SK-N-SH (cell line): Measurements from ENCODE around the gene GSTM1. TPM values are rescaled to one million over a fixed set of nuclear protein-coding genes. Genes with fewer than 3 reads are reported as not detected.
"Not testable (repeated sequence)": the region's sequence is repeated elsewhere in the genome, so short reads cannot be mapped to it uniquely, and the experiment has no call there.

Experiments used
- CTCF ChIA-PET: fragments of 300-600, 350-600 bp; formaldehyde crosslinking; extraction: SDS; loops from one replicate; lab custom pipeline; 2021; lab: Yijun Ruan, JAX
- POLR2A ChIA-PET: fragments of 350-600 bp; sonication (Branson Sonifier 250); formaldehyde crosslinking; extraction: SDS; loops from one replicate; lab custom pipeline; 2020; ENCODE audit warnings: antibody characterized with exemption, inconsistent platforms; lab: Yijun Ruan, JAX
- DNase-seq: peaks from one replicate; pipeline ENCODE4 v3.0.0; 2012
- H2AFZ ChIP-seq: fragments of 200-600 bp; sonication (generic); 2 replicates; pipeline ENCODE4 v1.8.1; 2016; ENCODE audit warnings: antibody characterized with exemption, mild to moderate bottlenecking, low read depth
- H3F3A ChIP-seq: fragments of 200-600 bp; sonication (generic); replicated peaks from 2 replicates; pipeline ENCODE3; 2016; ENCODE audit warnings: antibody characterized with exemption, mild to moderate bottlenecking; ENCODE audit not compliant: insufficient read depth
- H3K27ac ChIP-seq, 2 experiments: fragments of 200-500 bp in 1 of 2; fragments of 200-600 bp in 1 of 2; sonication (Bioruptor generic) in 1 of 2; sonication (generic), shearing (Covaris generic) in 1 of 2; 2 replicates each; pipeline versions ENCODE4 v1.5.1 to v1.6.1; 2014 to 2016; ENCODE audit warnings: low read depth in 2 of 2, inconsistent platforms in 1 of 2, low read length in 1 of 2, mild to moderate bottlenecking in 1 of 2, mixed read lengths in 1 of 2
- H3K27me3 ChIP-seq: fragments of 200-600 bp; sonication (generic), shearing (Covaris generic); 2 replicates; pipeline ENCODE4 v1.6.1; 2016; ENCODE audit warnings: mixed run types; ENCODE audit not compliant: insufficient read depth
- H3K36me3 ChIP-seq, 2 experiments: fragments of 200-500 bp in 1 of 2; fragments of 200-600 bp in 1 of 2; sonication (Bioruptor generic) in 1 of 2; sonication (generic) in 1 of 2; replicated peaks in 1 of 2; 2 replicates each; pipeline versions ENCODE3 to v1.5.1; 2014 to 2016; ENCODE audit warnings: low read length in 1 of 2, mild to moderate bottlenecking in 1 of 2; ENCODE audit not compliant: insufficient read depth in 2 of 2, control insufficient read depth in 1 of 2
- H3K4me1 ChIP-seq, 2 experiments: fragments of 200-500 bp in 1 of 2; fragments of 200-600 bp in 1 of 2; sonication (Bioruptor generic) in 1 of 2; sonication (generic), shearing (Covaris generic) in 1 of 2; 2 replicates each; pipeline versions ENCODE4 v1.5.1 to v1.6.1; 2014 to 2016; ENCODE audit warnings: low read depth in 1 of 2, low read length in 1 of 2, mixed run types in 1 of 2; ENCODE audit not compliant: insufficient read depth in 2 of 2, control insufficient read depth in 1 of 2
- H3K4me2 ChIP-seq: fragments of 200-600 bp; sonication (generic), shearing (Covaris generic); 2 replicates; pipeline ENCODE4 v1.6.1; 2017; ENCODE audit warnings: mixed run types
- H3K4me3 ChIP-seq, 2 experiments: fragments of 200-500 bp in 1 of 2; fragments of 200-600 bp in 1 of 2; sonication (Bioruptor generic) in 1 of 2; sonication (generic), shearing (Covaris generic) in 1 of 2; 2 replicates each; pipeline versions ENCODE4 v1.5.1 to v1.8.1; 2014 to 2016; ENCODE audit warnings: low read depth in 2 of 2, inconsistent platforms in 1 of 2, low read length in 1 of 2, mild to moderate bottlenecking in 1 of 2, mixed read lengths in 1 of 2, moderate library complexity in 1 of 2
- H3K79me2 ChIP-seq: fragments of 200-600 bp; sonication (generic); 2 replicates; pipeline ENCODE4 v1.8.1; 2017; ENCODE audit warnings: mild to moderate bottlenecking; ENCODE audit not compliant: insufficient read depth
- H3K9ac ChIP-seq: fragments of 200-600 bp; sonication (generic); 2 replicates; pipeline ENCODE4 v1.6.1; 2017; ENCODE audit warnings: mixed run types
- H3K9me2 ChIP-seq: fragments of 200-600 bp; sonication (generic); 2 replicates; pipeline ENCODE4 v1.6.1; 2017; ENCODE audit warnings: mixed run types
- H3K9me3 ChIP-seq: fragments of 200-600 bp; sonication (generic); 2 replicates; pipeline ENCODE4 v1.6.1; 2017; ENCODE audit warnings: mixed run types, mild to moderate bottlenecking, moderate library complexity
- H4K20me1 ChIP-seq: fragments of 200-600 bp; sonication (generic); 2 replicates; pipeline ENCODE4 v1.6.1; 2017; ENCODE audit warnings: mild to moderate bottlenecking, mixed run types; ENCODE audit not compliant: insufficient read depth
- CTCF ChIP-seq: fragments of 200-600 bp; sonication (generic); IDR thresholded peaks from 2 replicates; pipeline ENCODE4 v1.6.1; 2017; ENCODE audit warnings: antibody characterized with exemption, mild to moderate bottlenecking, moderate library complexity
- ELF1 ChIP-seq: IDR thresholded peaks from 2 replicates; pipeline ENCODE4 v1.4.0; 2012
- FOXJ3 ChIP-seq: sonication (generic); formaldehyde crosslinking; IDR thresholded peaks from 2 replicates; pipeline ENCODE4 v1.5.1; 2020; ENCODE audit warnings: mild to moderate bottlenecking, missing genetic modification reagents
- FOXM1 ChIP-seq: IDR thresholded peaks from 2 replicates; pipeline ENCODE4 v1.4.0; 2012; ENCODE audit warnings: low read depth, mild to moderate bottlenecking
- GATA2 ChIP-seq: sonication (generic); formaldehyde crosslinking; IDR thresholded peaks from 2 replicates; pipeline ENCODE4 v1.5.0; 2020; ENCODE audit warnings: mild to moderate bottlenecking, missing genetic modification reagents
- JUND ChIP-seq: IDR thresholded peaks from 2 replicates; pipeline ENCODE4 v1.4.0; 2012
- NFIC ChIP-seq: IDR thresholded peaks from 2 replicates; pipeline ENCODE4 v1.4.0; 2012; ENCODE audit warnings: borderline replicate concordance
- PBX3 ChIP-seq: IDR thresholded peaks from 2 replicates; pipeline ENCODE4; 2012
- SIN3A ChIP-seq: IDR thresholded peaks from 2 replicates; pipeline ENCODE4 v1.6.1; 2012; ENCODE audit warnings: low read depth, mild to moderate bottlenecking, low read length, moderate library complexity, borderline replicate concordance
- SMC3 ChIP-seq: IDR thresholded peaks from 2 replicates; pipeline ENCODE4 v1.6.1; 2012; ENCODE audit warnings: low read depth, low read length, improper control_type of control experiment
- USF2 ChIP-seq: fragments of 150-350 bp; IDR thresholded peaks from 2 replicates; pipeline ENCODE4 v1.6.1; 2017; ENCODE audit warnings: antibody characterized with exemption, low read length, low read depth, borderline replicate concordance
- WGBS: methylation state at CpG from one replicate; pipeline ENCODE4 v1.1.6; 2017; ENCODE audit warnings: low lambda C conversion rate; 5-methylcytosine and 5-hydroxymethylcytosine counted together
- polyA plus RNA-seq, 3 experiments: library from polyadenylated mRNA; depleted of rRNA; stranded (reverse); fragments of >200 nt; gene quantifications; 2 replicates each; pipeline ENCODE4 v1.2.3, GENCODE V29; 2012

Gene GSTM1
- polyA plus RNA-seq, 1 of the 3 experiments (the other 2 are of a cell fraction), result not detected

DNA sequence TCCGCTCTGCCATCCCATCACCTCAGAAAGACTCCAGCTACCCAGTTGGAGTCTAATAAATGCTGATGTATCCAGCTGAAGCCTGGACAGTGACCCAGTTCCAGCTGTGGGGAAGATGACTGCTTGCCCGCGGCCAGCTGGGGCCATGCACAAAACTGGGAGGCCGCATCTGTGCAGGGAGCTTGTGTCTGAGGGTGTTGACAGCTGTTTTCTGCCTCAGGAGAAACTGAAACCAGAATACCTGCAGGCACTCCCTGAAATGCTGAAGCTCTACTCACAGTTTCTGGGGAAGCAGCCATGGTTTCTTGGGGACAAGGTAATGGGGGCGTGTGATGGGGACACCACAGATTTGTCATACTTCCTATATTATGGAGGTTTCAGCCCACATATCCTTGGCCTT is 16.6 kb upstream of the GSTM1 start:
- H3K36me3 ChIP-seq, result no peaks in the 10 kb centered on the region
- no peaks in the 10 kb centered on the region for H3K9me3 ChIP-seq
- no peaks in the 10 kb centered on the region for H3K9me2 ChIP-seq
- WGBS, result 90% methylated on average over 5 of the region's 5 CpGs
- H2AFZ ChIP-seq, result no peak overlapping the region
- no peak overlapping the region for H3K4me2 ChIP-seq
- no peaks in the 10 kb centered on the region for H3K27me3 ChIP-seq
- no peaks in the 10 kb centered on the region for H4K20me1 ChIP-seq
- no peaks in the 10 kb centered on the region for H3K79me2 ChIP-seq
- no peak overlapping the region for H3K9ac ChIP-seq
- peaks cover 0 to 7% of the 10 kb centered on the region in 2 experiments; a peak in 1 of 4 replicates for H3K4me1 ChIP-seq
- H3K4me3 ChIP-seq, result no peak overlapping the region
- DNase-seq, result no peak
- no peak overlapping the region for H3K27ac ChIP-seq
- TF ChIP-seq SIN3A, result no peak
- no peaks in the 10 kb centered on the region for H3F3A ChIP-seq
- POLR2A ChIA-PET, result interaction anchor here (0.6 kb wide), 1 partner anchor 11 kb away, joined by 3 read pairs; no protein-coding TSS in a partner anchor
- CTCF ChIA-PET, result interaction anchor here (0.7 to 2.6 kb wide), 6 partner anchors 22 to 313 kb away, joined by 3 to 8 read pairs (median 4); partner anchors contain the start of gene AHCYL1

- H4K20me1 ChIP-seq, H2AFZ ChIP-seq, H3K4me2 ChIP-seq, H3K9me2 ChIP-seq, H3K9ac ChIP-seq, CTCF ChIA-PET, POLR2A ChIA-PET, DNase-seq, H3K27ac ChIP-seq, H3K4me1 ChIP-seq, H3K4me3 ChIP-seq, H3K9me3 ChIP-seq, H3K79me2 ChIP-seq, H3F3A ChIP-seq, H3K36me3 ChIP-seq, H3K27me3 ChIP-seq: not testable (repeated sequence)
- WGBS, result 91% methylated on average over 2 of the region's 2 CpGs
Observed at GRCh38 chr1:109673861-109674260, 13.8 kb upstream of the GSTM1 start.

GRCh38 chr1:109676683-109677381 is 10.8 kb upstream of the GSTM1 start:
- H3F3A ChIP-seq, H3K27me3 ChIP-seq, H3K9me2 ChIP-seq, H3K27ac ChIP-seq, H3K4me1 ChIP-seq, H3K4me3 ChIP-seq, H3K9me3 ChIP-seq, H2AFZ ChIP-seq, H4K20me1 ChIP-seq, H3K4me2 ChIP-seq, H3K9ac ChIP-seq, H3K36me3 ChIP-seq, H3K79me2 ChIP-seq, POLR2A ChIA-PET, DNase-seq: not testable (repeated sequence)
- CTCF ChIA-PET, result interaction anchor here (1.0 kb wide), 2 partner anchors 97 to 144 kb away, joined by 3 read pairs; no protein-coding TSS in a partner anchor
- WGBS, result 78% methylated on average over 3 of the region's 3 CpGs

DNA sequence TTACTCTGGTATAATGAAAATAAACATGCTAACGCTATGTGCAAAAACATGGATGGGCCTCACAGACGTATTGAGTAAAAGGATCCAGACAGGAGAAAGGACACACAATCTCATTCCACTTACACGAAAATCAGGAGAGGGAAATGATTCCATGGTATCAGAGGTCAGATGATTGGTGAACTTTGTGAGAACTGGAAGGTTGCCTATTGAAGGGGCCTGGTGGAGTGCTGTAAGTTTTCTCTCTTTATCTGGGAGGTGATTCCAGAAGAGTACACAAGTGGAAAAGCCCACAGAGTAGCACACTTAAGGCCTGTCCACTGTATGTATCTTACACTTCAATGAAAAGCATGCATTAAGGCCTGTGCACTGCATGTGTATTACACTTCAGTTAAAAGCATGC is 10.2 kb upstream of the GSTM1 start:
- Histone ChIP-seq H3K27ac (no peak overlapping the region), H3K36me3 (no peaks in the 10 kb centered on the region), H3K9me3 (no peaks in the 10 kb centered on the region), H3K9me2 (no peaks in the 10 kb centered on the region), H3F3A (no peaks in the 10 kb centered on the region), H4K20me1 (no peaks in the 10 kb centered on the region), H3K4me3 (no peak overlapping the region), H3K9ac (no peak overlapping the region), H3K4me1 (no peaks in the 10 kb centered on the region), H3K4me2 (no peak overlapping the region), H3K27me3 (no peaks in the 10 kb centered on the region), H2AFZ (no peak overlapping the region), H3K79me2 (no peaks in the 10 kb centered on the region)
- ChIA-PET CTCF (interaction anchor here (1.0 kb wide), 2 partner anchors 96 to 145 kb away, joined by 3 read pairs; no protein-coding TSS in a partner anchor), POLR2A (no interaction called here)
- 82% methylated on average over 3 of the region's 3 CpGs for WGBS
- no peak for DNase-seq
- no peak for TF ChIP-seq JUND
- TF ChIP-seq FOXJ3 (CRISPR knock-in tag), result no peak
- TF ChIP-seq USF2, result no peak
- no peak for TF ChIP-seq CTCF
- TF ChIP-seq GATA2 (CRISPR knock-in tag), result no peak
- TF ChIP-seq FOXM1, result no peak
- no peak for TF ChIP-seq PBX3
- no peak for TF ChIP-seq ELF1
- no peak for TF ChIP-seq SMC3
- TF ChIP-seq NFIC, result no peak
